CD4-positive, alpha-beta T cell treated with Interleukin-6 at 100 ng/mL for 8 hours (primary cell): Measurements from ENCODE around the gene NBPF14.
"Not testable (repeated sequence)": the region's sequence is repeated elsewhere in the genome, so short reads cannot be mapped to it uniquely, and the experiment has no call there.

Source experiments
- DNase-seq: peaks from one replicate; pipeline ENCODE4 v3.0.0-alpha.2; 2020; ENCODE audit warnings: mixed read lengths, low spot score

NBPF14 gene, protein sequence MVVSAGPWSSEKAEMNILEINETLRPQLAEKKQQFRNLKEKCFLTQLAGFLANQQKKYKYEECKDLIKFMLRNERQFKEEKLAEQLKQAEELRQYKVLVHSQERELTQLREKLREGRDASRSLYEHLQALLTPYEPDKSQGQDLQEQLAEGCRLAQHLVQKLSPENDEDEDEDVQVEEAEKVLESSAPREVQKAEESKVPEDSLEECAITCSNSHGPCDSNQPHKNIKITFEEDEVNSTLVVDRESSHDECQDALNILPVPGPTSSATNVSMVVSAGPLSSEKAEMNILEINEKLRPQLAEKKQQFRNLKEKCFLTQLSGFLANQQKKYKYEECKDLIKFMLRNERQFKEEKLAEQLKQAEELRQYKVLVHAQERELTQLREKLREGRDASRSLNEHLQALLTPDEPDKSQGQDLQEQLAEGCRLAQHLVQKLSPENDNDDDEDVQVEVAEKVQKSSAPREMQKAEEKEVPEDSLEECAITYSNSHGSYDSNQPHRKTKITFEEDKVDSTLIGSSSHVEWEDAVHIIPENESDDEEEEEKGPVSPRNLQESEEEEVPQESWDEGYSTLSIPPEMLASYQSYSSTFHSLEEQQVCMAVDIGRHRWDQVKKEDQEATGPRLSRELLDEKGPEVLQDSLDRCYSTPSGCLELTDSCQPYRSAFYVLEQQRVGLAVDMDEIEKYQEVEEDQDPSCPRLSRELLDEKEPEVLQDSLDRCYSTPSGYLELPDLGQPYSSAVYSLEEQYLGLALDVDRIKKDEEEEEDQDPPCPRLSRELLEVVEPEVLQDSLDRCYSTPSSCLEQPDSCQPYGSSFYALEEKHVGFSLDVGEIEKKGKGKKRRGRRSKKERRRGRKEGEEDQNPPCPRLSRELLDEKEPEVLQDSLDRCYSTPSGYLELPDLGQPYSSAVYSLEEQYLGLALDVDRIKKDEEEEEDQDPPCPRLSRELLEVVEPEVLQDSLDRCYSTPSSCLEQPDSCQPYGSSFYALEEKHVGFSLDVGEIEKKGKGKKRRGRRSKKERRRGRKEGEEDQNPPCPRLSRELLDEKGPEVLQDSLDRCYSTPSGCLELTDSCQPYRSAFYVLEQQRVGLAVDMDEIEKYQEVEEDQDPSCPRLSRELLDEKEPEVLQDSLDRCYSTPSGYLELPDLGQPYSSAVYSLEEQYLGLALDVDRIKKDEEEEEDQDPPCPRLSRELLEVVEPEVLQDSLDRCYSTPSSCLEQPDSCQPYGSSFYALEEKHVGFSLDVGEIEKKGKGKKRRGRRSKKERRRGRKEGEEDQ (N-terminal part only)

DNA sequence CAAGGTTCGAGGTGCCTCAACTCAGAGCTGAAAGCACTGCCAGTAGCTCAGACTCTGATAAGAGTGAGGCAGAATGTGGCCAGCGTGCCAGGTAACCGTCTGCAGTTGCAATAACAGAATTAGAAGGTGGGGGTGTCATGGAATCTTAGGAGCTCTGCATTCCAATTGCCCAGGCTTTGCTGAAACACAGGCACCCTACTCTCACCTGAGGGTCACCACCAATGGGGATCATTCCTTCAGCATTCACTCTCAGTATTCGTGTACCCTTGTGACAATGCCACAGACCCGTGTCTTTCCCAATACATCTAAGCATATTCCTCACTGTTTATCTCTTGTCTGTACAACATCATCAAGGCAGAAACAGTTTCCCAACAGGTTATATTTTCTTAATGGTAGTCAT lies at the start of gene NBPF14:
NBPF14 (minus strand) TSS at position 101 of the 400 bp plus-strand sequence. CDS start 294 bp downstream, outside the sequence.
- DNase-seq: not testable (repeated sequence)

DNA sequence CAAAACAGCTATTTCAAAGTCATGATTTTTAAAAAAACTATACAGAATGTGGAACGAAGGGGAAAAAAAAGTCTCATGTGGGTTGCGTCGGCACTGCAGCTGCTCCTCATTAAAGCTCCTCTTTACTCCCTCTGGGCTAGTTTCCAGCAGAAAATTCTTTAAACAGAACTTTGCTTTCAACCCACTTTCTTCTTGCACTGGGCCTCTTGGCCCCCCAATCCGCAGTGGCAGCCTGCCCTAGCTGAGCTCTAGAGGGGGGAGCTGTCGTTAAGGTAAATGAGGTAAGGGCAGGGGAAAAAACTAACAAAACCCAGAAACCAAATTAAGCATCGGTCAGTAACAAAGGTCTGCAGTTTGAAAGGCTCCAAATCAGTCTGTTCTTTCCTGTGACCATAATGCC lies 29.6 kb upstream of the NBPF14 start:
- not testable (repeated sequence) for DNase-seq

DNA sequence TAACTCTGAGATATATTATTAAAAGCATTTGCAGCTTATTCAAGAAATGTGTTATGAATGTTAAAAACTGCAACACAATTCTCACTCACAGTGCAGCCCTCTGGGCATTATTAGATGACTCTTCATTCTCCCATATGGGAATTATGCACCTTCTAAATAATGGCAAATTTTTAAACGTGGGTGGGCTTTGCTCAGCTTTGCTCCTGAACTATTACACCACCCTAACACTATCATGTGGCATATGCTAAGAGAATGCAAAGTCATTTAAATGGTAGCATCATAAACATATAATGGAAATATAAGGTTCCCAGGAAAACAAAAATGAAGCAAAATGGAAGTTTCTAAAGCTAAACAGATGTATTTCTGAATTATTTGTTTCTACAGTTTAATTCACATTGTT lies 22.4 kb upstream of the NBPF14 start:
- not testable (repeated sequence) for DNase-seq

DNA sequence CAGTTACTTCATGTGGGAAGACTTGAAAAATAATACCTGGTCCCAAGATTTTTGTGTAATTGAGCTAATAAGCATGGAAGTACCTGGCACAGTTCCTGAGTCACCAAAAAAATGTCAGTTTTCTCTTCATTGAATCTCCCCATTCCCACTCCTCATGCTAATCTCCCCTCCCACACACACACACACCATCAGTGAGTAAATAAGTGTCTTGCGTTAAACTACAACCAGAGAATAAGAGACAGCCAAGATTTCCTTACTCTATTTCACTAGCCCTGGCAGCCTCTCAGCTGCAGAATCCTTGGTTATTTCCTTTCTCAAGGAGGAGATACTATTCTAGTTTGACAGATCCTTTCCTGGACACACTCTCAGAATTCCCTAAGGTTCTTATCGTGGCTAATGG lies 9.5 kb upstream of the NBPF14 start:
- not testable (repeated sequence) for DNase-seq

DNA sequence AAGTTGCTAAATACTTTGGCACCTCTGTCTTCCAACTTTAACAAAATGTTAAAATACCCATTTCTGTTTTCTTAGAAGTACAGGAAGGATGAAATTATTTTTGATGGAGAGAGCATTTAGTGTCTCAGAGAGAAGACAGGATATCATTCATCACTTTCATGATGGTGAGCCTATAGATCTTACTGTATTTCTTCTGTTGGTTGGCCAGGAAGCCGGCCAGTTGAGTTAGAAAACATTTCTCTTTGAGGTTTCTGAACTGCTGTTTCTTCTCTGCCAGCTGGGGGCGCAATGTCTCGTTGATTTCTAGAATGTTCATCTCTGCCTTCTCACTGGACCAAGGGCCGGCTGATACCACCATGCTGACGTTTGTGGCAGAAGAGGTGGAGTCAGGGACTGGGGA lies 451 bp downstream of the NBPF14 start:
- DNase-seq: not testable (repeated sequence)

DNA sequence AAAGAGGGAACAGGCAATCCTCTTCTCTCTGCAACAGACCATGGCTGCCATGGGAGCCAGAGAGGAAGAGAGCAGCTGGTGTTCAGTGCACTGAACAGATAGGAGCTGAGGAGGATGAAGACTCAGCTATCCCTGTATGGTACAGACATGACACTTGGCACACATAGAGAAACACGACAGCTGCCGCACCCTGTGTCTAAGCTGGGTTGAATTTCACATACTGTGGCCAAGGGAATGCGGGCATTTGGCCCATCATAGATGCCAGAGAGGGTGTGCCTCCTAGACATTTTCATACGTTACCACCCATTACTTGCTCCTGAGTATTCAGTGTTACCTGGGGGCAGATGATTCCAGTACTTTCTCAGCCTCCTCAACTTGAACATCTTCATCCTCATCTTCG lies 4.7 kb downstream of the NBPF14 start:
- DNase-seq: not testable (repeated sequence)

DNA sequence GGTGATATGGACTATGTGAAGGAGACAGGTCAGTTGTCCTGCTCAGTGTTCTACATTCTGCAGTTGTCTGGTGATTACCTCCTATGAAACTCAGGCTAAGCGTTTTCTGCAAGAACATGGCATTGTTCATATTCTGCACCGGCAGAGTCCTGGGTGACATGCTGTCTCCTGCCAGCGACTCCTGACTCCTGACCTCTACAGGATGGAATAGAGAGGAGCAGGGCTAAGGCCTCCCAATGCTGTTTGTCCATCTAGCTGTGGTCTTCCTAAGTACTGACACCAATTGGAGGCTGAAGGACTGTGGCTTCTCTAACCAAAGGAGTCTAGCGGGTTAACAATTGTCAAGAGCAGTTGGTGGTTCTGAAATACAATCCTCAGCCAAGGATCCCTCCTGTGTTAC lies 63.7 kb downstream of the NBPF14 start:
- not testable (repeated sequence) for DNase-seq

DNA sequence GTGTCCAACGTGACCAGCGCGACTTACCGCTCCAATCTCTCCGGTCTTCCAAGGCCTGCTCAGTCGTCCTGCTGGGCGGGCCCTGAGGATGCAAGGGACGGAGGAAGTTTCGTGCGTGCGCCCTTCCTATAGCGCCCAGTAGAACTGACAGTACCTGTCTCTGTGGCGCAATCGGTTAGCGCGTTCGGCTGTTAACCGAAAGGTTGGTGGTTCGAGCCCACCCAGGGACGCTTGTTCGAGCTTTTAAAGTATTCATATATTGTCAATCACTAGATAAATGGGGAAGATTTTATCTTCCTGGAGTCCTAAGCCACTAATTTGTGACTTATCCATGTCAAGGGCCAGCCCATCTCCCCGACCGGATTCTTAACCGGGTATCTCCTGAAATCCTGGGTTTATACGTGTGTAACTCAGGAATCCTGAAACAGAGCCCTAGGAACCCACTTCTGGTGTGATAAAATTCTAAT lies 66.7 kb downstream of the NBPF14 start:
- peak; percentile 16 for DNase-seq

DNA sequence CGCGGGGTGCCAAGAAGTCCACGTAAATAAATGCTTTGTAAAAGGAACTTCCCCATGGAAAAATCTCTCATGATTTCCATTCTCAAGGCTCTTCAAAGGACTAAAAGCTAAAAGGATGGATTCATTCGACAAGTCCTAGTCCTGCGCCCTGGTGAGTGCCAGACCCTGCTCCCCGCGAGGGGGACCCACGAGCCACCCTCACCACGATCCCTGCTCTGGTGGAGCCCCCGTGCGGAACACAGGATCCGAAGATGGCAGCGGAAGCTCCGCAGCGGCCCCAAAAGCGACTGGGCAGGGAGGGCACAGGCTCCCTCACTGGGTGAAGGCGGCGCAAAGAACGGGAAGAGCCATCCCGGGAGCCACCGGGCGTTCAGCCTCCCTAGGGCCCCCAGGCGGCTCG lies 67.2 kb downstream of the NBPF14 start:
- not testable (repeated sequence) for DNase-seq

DNA sequence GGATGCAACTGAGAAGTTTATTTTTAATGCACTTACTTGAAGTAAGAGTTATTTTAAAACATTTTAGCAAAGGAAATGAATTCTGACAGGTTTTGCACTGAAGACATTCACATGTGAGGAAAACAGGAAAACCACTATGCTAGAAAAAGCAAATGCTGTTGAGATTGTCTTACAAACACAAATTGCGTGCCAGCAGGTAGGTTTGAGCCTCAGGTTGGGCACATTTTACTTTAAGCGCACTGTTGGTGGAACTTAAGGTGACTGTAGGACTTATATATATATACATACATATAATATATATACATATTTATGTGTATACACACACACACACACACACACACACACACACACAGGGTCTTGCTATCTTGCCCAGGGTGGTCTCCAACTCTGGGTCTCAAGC lies 69.2 kb downstream of the NBPF14 start:
- peak; percentile 11 for DNase-seq

DNA sequence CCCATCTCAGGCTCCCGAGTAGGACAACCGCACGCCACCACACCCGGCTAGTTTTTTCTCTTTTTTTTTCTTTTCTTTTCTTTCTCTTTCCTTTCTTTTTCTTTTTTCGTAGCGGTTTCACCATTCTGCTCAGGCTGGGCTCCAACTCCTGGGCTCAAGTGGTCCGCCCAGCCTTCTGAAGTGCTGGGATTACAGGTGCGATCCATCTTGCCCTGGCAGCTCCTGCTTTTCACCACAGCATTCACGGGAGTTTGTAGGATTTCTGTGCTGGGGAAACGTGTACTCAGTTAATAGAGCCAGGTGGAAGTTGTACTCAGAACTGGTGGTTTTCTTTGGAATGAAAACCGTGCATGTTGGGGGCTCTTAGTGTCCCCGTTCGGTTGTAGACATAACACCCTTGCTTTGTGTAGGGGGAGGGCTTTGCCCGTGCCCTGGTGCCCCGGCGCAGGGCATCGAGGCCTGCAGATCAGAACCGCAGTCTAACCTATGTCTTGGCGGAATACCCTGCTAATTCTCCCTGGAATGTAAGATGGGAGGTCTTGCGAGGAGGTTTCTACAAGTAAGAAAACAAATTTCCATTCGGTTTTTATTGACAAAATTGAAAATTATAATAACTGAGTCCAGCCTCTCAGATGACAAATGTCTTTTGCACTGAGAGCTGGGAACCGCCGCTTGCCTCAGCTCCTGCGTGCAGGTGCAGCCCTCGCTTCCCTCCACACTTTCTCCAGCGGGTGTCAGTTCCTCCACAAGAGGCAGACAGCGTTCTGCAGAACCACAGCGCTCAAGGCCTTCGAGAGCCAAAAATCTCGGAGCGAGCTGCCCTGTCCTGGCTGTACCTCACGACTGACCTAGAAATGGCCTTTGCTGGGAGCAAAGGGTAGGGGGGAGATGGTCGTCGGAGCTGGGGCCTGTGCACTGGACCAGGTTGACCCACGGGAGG lies 72.3 kb downstream of the NBPF14 start:
- DNase-seq: not testable (repeated sequence)

DNA sequence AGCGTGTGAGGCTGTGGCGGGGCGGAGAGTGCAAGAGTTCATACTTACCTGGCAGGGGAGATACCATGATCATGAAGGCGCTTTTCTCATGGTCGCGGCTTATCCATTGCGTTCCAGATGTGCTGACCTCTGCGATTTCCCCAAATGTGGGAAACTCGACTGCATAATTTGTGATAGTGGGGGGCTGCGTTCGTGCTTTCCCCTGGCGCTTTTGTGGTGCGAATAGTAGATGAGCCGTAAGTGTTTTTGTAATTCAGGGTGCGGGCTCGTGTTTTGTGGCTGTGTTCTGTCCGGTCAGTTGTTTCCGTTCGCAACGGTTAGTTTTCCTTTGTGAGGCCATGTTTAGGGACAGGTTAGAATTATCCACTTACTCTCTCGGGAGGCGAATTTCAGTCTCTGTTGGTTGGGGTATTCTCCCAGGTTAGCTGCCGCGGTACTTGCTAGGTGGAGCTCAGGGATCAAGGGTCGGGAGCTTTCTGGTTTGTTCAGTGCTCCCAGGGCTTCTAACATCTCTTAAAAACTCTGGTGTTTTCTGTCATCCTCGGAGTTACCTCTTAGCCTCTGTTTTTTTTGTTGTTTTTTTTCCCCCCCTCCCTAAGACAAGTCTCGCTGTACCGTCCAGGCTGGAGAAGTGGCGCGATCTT lies 73.1 kb downstream of the NBPF14 start:
- peak; percentile 90 for DNase-seq

DNA sequence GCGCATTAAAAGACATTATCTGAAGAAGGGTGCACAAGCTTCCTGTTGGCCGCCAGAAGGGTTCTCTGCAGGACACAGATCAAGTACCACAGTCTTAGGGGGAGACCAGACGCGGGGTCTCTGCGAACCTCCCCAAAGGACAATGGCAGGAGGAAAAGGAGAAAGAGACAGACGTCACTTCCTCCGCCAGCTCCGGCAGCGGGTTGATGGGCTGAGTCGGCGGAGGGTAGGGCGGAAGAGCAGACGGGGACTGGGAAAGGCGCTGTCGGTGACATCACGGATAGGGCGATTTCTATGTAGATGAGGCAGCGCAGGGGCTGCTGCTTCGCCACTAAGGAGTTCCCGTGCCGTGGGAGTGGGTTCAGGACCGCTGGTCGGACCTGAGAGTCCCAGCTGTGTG lies 73.7 kb downstream of the NBPF14 start:
- DNase-seq: peak; percentile 86

DNA sequence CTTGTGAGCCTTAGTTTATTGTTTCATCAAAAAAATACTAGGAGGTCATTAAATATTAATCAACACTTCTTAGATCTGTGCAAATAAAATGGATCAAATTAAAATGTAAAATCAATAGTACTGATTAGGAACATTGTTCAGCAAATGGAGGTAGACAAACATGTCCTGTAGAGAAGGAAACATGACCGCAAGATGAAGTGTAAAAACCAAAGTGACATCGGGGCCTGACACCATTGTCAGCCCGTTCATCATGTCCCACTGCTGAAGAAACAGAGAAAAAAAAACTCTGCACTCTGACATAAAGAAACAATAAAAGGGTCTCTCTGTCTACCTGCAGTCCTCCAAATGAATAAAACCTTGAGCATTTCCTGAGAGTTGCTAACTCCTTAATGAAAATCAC lies 81.5 kb downstream of the NBPF14 start:
- not testable (repeated sequence) for DNase-seq

DNA sequence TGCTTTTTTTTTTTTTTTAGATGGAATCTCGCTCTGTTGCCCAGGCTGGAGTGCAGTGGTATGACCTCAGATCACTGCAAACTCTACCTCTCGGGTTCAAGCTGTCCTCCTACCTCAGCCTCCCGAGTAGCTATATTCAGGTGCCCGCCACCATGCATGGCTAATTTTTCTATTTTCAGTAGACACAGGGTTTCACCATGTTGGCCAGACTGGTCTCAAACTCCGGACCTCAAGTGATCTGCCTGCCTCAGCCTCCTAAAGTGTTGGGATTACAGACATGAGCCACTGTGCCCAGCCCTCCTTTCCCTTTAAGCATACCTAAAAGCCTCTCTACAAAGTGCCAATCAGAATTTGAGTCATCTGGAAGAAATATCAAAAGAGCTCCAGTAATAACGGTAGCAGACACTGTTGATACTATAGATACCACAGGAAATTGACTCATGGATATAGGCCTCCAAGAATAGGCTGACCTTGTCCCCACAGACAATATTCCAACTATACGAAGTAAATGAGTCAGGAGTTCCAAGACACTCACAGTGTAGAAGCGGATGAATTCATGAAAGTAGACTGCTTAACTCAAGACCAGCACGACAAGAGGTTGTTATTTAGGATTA lies 83.1 kb downstream of the NBPF14 start:
- peak; percentile 1 for DNase-seq

DNA sequence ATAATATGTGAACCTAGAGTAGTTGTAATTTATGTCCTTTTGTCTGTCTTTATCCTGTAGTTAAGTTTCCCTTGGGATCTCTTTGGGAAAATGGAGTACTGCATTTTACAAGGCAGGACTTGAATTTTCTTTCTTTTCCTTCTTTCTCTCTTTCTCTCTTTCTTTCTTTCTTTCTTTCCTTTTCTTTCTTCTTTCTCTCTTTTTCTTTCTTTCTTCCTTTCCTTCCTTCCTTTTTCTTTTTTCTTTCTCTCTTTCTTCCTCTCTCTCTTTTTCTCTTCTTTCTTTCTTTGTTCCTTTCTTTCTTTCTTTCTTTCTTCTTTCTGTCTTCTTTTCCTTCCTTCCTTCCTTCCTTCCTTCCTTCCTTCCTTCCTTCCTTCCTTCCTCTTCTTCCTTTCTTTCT lies 101.9 kb downstream of the NBPF14 start:
- not testable (repeated sequence) for DNase-seq

DNA sequence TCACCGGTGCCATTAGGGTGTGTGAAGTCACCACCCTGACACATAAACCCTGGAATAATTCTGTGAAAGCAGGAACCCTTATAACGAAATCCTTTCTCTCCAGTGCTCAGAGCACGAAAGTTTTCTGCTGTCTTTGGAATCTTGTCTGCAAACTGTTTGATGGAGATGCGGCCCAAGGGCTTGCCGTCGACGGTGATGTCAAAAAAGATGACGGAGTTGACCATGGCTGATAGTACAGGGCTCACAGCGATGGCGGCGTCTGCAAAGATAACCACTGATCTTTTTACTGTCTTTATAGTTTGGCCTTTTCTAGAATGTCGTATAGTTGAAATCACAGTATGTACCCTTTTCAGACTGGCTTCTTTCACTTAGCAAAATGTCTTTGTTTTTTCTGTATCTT lies 112.8 kb downstream of the NBPF14 start, which contains the start of gene PPIAL4G:
PPIAL4G (minus strand) TSS at position 274 of the 400 bp plus-strand sequence; CDS start at position 224, 50 bp downstream.
- DNase-seq: not testable (repeated sequence)
